ENCODE measurements around the gene RPL15.

DNA sequence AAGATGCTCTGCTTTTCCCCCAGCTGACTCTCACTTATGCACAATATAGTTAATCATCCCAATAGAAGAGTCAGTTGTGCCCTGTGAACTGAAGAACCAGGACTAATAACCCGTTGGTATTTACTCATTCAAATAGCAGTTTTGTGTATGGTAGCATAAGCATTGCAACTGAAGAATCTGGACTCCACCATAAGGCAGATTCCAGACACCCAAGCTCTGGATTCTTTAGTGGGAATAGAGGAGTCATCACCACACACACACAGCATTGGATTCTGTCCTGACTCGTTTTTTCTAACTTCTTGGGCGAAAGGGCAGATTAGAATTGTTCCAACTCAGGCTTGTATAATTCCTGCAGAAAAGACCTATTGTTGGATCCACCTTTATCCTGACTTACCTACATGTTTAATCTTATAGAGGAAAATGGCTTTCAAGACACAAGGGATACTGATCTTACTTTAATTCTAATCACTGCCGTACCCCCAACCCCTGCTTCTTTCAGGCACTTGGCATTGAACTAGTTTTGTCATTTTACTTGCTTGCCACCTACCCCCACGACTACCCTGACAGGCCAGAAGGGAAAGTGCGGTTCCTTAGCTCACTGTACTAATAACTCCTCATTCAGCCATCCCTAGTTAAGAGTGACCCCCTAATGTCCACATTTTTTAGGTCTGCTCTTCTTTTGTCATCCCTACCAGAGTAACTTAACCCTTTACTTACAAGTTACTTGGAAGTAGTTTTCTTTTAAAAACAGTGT, 42.4 kb upstream of the RPL15 start:
- TF ChIP-seq CTCF (IDR thresholded peaks at IDR 0.05) = no peak
- no peak for TF ChIP-seq POLR2A (IDR thresholded peaks at IDR 0.05)
